ENCODE measurements around the gene DPYSL4.

DPYSL4 gene

DNA sequence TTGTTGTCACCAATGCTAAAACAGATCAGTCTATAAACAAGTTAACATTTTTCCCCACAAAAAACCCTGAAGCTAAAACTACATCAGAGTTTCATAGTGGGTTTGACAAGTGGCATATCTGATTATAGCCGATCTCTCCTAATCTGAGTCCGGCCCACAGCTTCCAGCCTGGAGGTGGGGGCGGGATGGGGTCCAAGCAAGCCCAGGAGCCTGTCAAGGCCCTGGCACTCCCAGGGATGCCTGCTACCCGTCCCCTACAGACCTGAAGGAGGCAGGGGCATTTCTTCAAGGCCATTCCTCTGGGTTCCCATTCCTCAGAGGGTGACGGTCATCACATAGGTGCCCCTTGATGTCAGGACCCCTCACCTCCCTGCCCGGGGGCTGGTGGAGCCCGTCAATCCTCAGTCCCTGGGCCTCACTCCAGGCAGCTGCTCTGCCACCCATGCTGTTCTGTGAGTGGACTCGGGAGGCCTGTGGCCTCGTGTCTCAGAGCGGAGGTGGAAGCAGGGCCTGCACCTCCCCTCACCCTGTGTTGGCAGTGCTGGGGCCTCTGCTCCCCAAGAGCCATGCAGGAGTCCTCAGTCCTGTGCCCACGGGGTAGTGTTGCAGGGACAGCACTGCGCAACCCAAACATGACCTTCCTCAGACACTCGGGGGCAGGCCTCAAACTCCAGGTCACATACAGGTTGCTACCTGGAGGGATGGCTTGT, 8.8 kb downstream of the DPYSL4 start:
- peaks cover 10% of the 10 kb centered on the region; the same call in 1 of the 2 replicates for H3K36me3 ChIP-seq (ENCODE audit: insufficient read depth, low read depth, low read length)
- H3K27me3 ChIP-seq (ENCODE audit: insufficient read depth, low read length) = no peaks in the 10 kb centered on the region
- H3K4me3 ChIP-seq (ENCODE audit: low read length) = no peak overlapping the region
- H3K9ac ChIP-seq (ENCODE audit: low read depth, low read length) = no peak overlapping the region
- no peaks in the 10 kb centered on the region for H3K4me1 ChIP-seq (ENCODE audit: insufficient read depth, low read length)
- no peak overlapping the region for H3K27ac ChIP-seq (ENCODE audit: low read length)
- H3K9me3 ChIP-seq (ENCODE audit: insufficient read depth, low read depth, low read length) = no peaks in the 10 kb centered on the region

- no peaks in the 10 kb centered on the region for H3K4me1 ChIP-seq (ENCODE audit: insufficient read depth, low read length)
- H3K27me3 ChIP-seq (ENCODE audit: insufficient read depth, low read length) = no peaks in the 10 kb centered on the region
- peaks cover 6% of the 10 kb centered on the region; the same call in 1 of the 2 replicates for H3K36me3 ChIP-seq (ENCODE audit: insufficient read depth, low read depth, low read length)
- no peak overlapping the region for H3K9ac ChIP-seq (ENCODE audit: low read depth, low read length)
- H3K4me3 ChIP-seq (ENCODE audit: low read length) = no peak overlapping the region
- H3K9me3 ChIP-seq (ENCODE audit: insufficient read depth, low read depth, low read length) = no peaks in the 10 kb centered on the region
- no peak overlapping the region for H3K27ac ChIP-seq (ENCODE audit: low read length)
Measured at GRCh38 chr10:132196178-132197113, 9.7 kb downstream of the DPYSL4 start.

GRCh38 chr10:132197271-132198067, 10.7 kb downstream of the DPYSL4 start:
- Histone ChIP-seq H3K27ac (ENCODE audit: low read length) (no peak overlapping the region), H3K9me3 (ENCODE audit: insufficient read depth, low read depth, low read length) (no peaks in the 10 kb centered on the region), H3K4me1 (ENCODE audit: insufficient read depth, low read length) (no peaks in the 10 kb centered on the region), H3K9ac (ENCODE audit: low read depth, low read length) (no peak overlapping the region), H3K4me3 (ENCODE audit: low read length) (no peak overlapping the region), H3K36me3 (ENCODE audit: insufficient read depth, low read depth, low read length) (peaks cover 6% of the 10 kb centered on the region; the same call in 1 of the 2 replicates), H3K27me3 (ENCODE audit: insufficient read depth, low read length) (no peaks in the 10 kb centered on the region)

- no peaks in the 10 kb centered on the region for H3K27me3 ChIP-seq (ENCODE audit: insufficient read depth, low read length)
- no peak overlapping the region for H3K27ac ChIP-seq (ENCODE audit: low read length)
- H3K9me3 ChIP-seq (ENCODE audit: insufficient read depth, low read depth, low read length) = no peaks in the 10 kb centered on the region
- no peak overlapping the region for H3K4me3 ChIP-seq (ENCODE audit: low read length)
- H3K4me1 ChIP-seq (ENCODE audit: insufficient read depth, low read length) = no peaks in the 10 kb centered on the region
- no peak overlapping the region for H3K9ac ChIP-seq (ENCODE audit: low read depth, low read length)
- H3K36me3 ChIP-seq (ENCODE audit: insufficient read depth, low read depth, low read length) = peaks cover 6% of the 10 kb centered on the region; the same call in 1 of the 2 replicates
Measured at GRCh38 chr10:132198068-132198370, 11.3 kb downstream of the DPYSL4 start.

DNA sequence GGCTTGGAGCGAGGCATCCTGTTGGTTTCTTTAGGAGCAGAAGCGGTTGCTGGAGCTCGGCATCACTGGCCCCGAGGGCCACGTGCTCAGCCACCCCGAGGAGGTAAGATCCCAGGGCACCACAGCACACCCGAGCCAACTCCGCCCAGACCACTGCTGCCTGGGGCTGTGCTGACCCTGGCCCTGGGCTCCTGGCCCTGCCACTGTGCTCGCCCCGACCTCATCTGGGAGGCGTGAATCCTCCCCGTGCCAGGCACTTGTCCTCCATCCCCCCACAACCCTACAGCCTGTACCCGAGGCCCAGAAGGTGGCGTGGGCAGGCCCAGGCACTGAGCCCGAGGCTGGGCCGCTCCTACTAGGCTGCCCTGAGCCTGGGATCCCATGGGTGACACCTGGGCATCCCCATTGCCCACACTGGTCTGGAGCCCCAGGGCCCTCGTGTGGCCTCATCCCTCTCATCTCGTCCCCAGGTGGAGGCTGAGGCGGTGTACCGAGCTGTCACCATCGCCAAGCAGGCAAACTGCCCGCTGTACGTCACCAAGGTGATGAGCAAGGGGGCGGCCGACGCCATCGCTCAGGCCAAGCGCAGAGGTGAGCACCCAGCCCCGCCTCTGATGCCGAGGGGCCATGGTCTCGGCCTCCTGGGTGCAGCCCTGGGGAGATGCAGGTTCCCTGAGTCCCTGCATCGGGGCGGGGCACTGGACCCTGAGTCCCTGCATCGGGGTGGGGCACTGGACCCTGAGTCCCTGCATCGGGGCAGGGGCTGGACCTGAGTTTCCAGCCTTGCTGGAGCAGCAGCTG, 11.8 kb downstream of the DPYSL4 start:
- H3K9me3 ChIP-seq (ENCODE audit: insufficient read depth, low read depth, low read length) = no peaks in the 10 kb centered on the region
- no peaks in the 10 kb centered on the region for H3K4me1 ChIP-seq (ENCODE audit: insufficient read depth, low read length)
- no peaks in the 10 kb centered on the region for H3K27me3 ChIP-seq (ENCODE audit: insufficient read depth, low read length)
- no peak overlapping the region for H3K27ac ChIP-seq (ENCODE audit: low read length)
- no peak overlapping the region for H3K9ac ChIP-seq (ENCODE audit: low read depth, low read length)
- peaks cover 3% of the 10 kb centered on the region; the same call in 1 of the 2 replicates for H3K36me3 ChIP-seq (ENCODE audit: insufficient read depth, low read depth, low read length)
- no peak overlapping the region for H3K4me3 ChIP-seq (ENCODE audit: low read length)

DNA sequence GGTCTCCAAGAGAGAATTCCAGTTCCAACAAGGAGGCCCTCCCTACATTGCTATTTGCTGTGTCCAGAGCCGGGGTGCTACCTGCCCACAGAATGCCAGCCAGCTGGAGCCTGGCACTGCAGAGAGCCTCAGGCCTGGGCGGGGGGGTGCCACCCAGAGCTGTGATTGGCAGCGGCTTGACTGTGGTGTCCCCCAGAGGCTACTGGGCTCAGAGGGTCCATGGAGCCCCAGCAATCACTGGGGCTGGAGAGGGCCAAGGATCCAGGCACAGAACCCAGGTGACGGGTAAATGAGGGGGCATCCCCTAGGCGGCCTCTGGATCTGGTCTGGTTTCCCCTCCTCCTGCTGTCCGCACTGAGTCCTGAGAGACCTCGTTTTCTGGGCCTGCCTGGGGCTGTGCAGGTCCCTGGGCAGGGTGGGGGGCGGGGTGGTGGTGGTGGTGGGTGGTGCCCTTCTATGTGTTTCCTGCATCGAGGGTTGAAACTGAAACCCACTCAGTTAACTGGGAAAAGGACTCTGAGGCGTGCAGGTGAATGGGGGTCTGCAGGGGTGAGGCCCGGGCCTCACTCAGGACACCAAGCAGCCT, 12.6 kb downstream of the DPYSL4 start:
- no peak overlapping the region for H3K4me3 ChIP-seq (ENCODE audit: low read length)
- H3K27ac ChIP-seq (ENCODE audit: low read length) = no peak overlapping the region
- no peaks in the 10 kb centered on the region for H3K36me3 ChIP-seq (ENCODE audit: insufficient read depth, low read depth, low read length)
- no peaks in the 10 kb centered on the region for H3K4me1 ChIP-seq (ENCODE audit: insufficient read depth, low read length)
- H3K9ac ChIP-seq (ENCODE audit: low read depth, low read length) = no peak overlapping the region
- H3K27me3 ChIP-seq (ENCODE audit: insufficient read depth, low read length) = no peaks in the 10 kb centered on the region
- no peaks in the 10 kb centered on the region for H3K9me3 ChIP-seq (ENCODE audit: insufficient read depth, low read depth, low read length)

DNA sequence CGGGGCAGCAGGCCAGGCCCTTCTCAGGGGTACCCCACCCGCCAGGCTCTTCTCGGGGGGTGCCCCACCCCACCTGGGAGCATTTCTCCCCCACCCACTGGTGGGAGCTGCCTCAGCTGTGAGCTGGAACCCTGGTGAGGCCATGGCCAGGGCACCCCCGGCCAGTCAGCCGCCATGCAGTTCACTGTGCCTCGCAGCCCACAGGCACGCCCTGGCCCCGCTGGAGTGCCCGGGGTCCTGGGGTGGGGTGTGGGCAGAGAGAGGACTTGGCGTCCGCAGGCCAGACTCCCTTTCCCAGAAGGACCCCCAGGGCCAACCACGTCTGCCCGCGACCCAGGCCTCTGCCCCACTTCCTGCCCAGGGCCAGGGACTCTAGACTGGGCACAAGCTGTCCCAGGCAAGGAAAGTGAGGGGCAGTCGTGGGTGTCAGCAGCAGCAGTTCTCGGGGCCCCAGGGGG, 13.1 kb downstream of the DPYSL4 start:
- no peaks in the 10 kb centered on the region for H3K4me1 ChIP-seq (ENCODE audit: insufficient read depth, low read length)
- H3K9me3 ChIP-seq (ENCODE audit: insufficient read depth, low read depth, low read length) = no peaks in the 10 kb centered on the region
- no peaks in the 10 kb centered on the region for H3K27me3 ChIP-seq (ENCODE audit: insufficient read depth, low read length)
- H3K9ac ChIP-seq (ENCODE audit: low read depth, low read length) = no peak overlapping the region
- H3K4me3 ChIP-seq (ENCODE audit: low read length) = no peak overlapping the region
- no peak overlapping the region for H3K27ac ChIP-seq (ENCODE audit: low read length)
- no peaks in the 10 kb centered on the region for H3K36me3 ChIP-seq (ENCODE audit: insufficient read depth, low read depth, low read length)

GRCh38 chr10:132200344-132201110, 13.8 kb downstream of the DPYSL4 start:
- H3K36me3 ChIP-seq (ENCODE audit: insufficient read depth, low read depth, low read length) = no peaks in the 10 kb centered on the region
- H3K27ac ChIP-seq (ENCODE audit: low read length) = no peak overlapping the region
- no peaks in the 10 kb centered on the region for H3K27me3 ChIP-seq (ENCODE audit: insufficient read depth, low read length)
- no peak overlapping the region for H3K9ac ChIP-seq (ENCODE audit: low read depth, low read length)
- H3K4me3 ChIP-seq (ENCODE audit: low read length) = no peak overlapping the region
- H3K4me1 ChIP-seq (ENCODE audit: insufficient read depth, low read length) = no peaks in the 10 kb centered on the region
- H3K9me3 ChIP-seq (ENCODE audit: insufficient read depth, low read depth, low read length) = no peaks in the 10 kb centered on the region

GRCh38 chr10:132201111-132201969, 14.6 kb downstream of the DPYSL4 start:
- H3K4me1 ChIP-seq (ENCODE audit: insufficient read depth, low read length) = no peaks in the 10 kb centered on the region
- H3K4me3 ChIP-seq (ENCODE audit: low read length) = no peak overlapping the region
- no peak overlapping the region for H3K9ac ChIP-seq (ENCODE audit: low read depth, low read length)
- H3K27ac ChIP-seq (ENCODE audit: low read length) = no peak overlapping the region
- no peaks in the 10 kb centered on the region for H3K36me3 ChIP-seq (ENCODE audit: insufficient read depth, low read depth, low read length)
- H3K9me3 ChIP-seq (ENCODE audit: insufficient read depth, low read depth, low read length) = no peaks in the 10 kb centered on the region
- no peaks in the 10 kb centered on the region for H3K27me3 ChIP-seq (ENCODE audit: insufficient read depth, low read length)
